GM21737 (cell line): ENCODE measurements around the gene RSAD1.

ENCODE experiments used
- ATAC-seq: cut with Tn5 transposase; IDR thresholded peaks from one replicate; pipeline ENCODE4 v1.9.1; 2021; ENCODE audit warnings: mild to moderate bottlenecking, moderate library complexity; ENCODE audit not compliant: unreplicated experiment

RSAD1 gene

DNA sequence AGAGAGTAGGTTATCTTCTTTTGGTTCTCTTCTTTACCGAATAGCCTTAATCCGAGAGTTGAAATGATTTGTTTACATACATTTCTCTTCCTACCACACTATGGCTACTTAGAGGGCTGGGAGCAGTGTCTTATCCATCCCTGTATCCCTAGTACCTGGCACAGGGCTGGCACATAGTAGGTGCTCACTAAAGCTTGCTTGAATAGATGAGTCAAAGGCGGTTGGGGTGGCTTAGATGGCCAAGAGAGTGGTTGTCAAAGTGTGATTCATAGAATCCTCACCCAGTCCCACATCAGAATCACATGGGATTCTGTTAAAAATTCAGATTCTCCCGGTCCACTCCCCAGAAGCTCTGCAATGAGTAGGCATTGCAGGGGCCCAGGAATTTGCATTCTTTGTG is 21.0 kb upstream of the RSAD1 start:
- ATAC-seq, result no peak

GRCh38 chr17:50458270-50458669 is 20.4 kb upstream of the RSAD1 start:
- no peak for ATAC-seq

GRCh38 chr17:50458701-50459676 is 19.7 kb upstream of the RSAD1 start:
- ATAC-seq, result no peak

DNA sequence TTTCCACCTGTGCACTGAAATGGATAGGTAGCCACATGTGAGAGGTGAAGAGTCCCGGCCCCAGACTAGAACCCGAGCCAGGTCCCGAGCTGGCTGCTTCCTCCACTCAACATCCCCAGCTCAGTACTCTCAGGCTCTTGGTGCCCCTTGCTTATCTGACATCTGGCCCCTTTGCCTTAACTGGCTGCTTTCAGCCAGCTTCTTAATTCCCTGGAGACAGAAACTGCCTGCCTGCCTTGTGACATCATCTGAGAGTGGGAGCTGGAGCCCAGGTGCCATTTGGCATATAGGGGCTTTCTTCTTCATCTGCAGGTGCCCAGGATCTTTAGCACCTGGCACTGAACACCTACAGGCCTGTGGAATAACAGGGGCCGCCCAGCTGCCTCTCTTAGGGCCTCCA is 18.9 kb upstream of the RSAD1 start:
- ATAC-seq, result no peak

GRCh38 chr17:50460831-50461526 is 17.7 kb upstream of the RSAD1 start:
- no peak for ATAC-seq

DNA sequence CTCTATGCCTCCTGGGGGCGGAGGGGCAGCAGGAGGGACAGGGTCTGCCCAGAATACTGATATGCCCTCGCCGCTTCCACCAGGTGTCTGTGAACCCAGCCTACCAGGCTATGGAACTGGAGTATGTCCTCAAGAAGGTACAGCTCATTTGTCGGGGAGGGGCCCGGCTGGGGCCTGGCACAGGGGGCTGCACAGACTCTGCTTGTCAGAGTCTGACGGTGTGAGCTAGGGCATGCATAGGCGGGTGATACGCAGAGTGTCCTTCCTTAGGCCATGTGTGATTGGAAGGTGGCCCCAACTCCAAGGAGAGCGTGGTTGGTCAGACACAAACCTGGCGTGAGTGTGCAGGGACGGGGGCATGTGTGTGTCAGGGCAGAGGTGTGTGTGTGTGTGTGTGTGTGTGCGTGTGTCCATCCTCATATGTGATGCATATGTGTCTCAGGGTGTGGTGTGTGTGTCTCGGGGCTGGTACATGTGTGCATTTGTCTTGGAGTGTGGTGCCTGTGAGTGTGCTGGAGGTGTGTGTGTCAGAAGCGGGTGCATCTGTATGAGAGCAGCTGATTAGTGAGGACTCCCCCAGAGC is 17.0 kb upstream of the RSAD1 start:
- ATAC-seq, result no peak

DNA sequence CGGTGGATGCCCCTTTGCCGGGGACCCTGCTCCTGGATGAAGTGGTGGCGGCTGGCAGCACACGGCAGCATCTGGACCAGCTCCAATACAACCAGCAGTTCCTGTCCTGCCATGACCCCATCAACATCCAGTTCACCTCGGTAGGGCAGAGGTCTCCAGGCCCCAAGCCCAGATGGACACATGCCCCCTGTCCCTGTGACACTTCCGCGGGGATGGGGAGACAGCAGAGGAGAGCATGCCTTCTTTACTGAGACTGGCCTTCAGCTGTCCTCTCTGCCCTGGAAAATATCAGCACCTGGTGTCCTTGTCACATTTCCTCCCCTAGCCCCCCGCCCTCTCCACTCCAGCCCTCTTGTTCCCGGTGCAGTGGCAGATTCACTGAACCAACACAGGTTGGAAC is 16.2 kb upstream of the RSAD1 start:
- no peak for ATAC-seq

GRCh38 chr17:50464121-50464520 is 14.5 kb upstream of the RSAD1 start:
- no peak for ATAC-seq

DNA sequence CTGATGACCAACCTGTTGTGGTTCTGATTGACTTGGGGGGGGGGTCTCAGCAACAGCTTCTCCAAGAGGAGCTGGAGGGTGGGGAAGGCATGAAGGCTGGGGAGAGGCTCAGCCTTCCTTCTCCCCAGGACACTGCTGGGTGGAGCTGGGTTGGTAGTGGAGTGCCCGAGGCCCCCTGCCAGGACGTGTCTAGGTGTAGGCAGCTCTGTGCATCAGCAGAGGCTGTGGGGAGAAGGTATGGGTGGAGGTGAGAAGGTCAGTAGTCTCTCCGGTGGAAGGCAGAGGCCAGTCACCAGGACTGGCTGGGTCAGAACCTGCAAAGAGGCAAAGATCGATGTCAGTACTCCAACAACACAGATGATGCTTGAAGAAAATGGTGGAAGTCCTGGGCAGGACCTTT is 13.9 kb upstream of the RSAD1 start:
- no peak for ATAC-seq

GRCh38 chr17:50465171-50465570 is 13.5 kb upstream of the RSAD1 start:
- no peak for ATAC-seq

- no peak for ATAC-seq
Measured at GRCh38 chr17:50465635-50466034, 13.0 kb upstream of the RSAD1 start.

- ATAC-seq, result no peak
Measured at GRCh38 chr17:50466371-50467113, 12.1 kb upstream of the RSAD1 start.

DNA sequence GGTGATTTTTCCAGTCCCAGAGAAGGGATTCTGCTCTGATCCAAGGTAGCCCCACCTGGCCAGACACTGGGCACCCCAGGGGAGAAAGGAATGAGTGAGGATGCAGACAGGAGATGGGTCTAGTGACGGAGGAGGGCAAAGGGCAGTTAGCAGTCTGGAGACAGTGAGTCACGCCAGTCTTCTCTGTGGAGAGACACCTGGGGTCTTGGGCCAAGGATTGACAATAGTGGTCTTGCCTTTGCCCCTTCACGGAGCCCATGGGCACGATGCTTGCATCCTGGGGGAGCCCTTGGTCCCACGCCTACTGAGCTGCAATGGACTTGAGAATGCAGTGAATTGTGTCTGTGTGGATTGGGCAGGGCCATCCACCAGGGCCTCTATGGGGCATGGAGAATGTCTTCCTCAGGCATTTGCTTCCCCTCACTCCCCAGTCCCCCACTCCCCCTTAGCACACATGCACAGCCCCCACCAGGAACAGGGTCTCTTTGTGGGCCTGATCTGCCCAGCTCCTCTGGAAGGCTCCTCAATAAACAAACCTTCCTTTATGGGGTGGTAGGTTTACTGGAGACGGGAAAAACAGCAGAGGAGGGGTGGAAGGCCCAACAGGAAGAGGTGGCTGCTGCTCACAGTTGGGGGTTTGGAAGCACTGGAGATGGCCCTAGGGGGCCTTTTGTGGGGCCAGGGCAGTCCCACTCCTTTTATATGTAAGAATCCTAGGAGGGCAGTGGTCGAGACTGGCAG is 11.4 kb upstream of the RSAD1 start:
- ATAC-seq, result no peak

DNA sequence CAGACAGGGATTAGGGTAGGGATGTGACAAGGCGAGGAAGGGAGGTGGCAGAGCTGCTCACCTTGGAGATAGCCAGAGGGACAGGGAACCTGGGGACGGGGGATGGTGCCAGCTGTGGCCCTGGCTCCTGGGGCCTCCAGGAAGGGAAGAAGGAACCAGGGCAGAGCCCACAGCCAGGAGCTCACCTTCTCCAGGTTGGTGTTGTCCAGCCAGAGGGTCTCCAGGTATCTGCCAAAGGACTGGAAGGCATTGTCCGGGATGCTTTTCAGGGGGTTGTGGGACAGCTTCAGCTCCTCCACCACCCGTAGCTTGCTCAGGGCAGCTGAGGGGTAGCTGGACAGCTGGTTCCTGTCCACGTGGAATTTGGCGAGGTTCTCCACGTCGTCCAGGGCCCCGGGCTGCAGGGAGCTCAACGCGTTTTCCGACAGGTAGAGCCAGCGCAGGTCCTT is 10.8 kb upstream of the RSAD1 start:
- ATAC-seq, result no peak

DNA sequence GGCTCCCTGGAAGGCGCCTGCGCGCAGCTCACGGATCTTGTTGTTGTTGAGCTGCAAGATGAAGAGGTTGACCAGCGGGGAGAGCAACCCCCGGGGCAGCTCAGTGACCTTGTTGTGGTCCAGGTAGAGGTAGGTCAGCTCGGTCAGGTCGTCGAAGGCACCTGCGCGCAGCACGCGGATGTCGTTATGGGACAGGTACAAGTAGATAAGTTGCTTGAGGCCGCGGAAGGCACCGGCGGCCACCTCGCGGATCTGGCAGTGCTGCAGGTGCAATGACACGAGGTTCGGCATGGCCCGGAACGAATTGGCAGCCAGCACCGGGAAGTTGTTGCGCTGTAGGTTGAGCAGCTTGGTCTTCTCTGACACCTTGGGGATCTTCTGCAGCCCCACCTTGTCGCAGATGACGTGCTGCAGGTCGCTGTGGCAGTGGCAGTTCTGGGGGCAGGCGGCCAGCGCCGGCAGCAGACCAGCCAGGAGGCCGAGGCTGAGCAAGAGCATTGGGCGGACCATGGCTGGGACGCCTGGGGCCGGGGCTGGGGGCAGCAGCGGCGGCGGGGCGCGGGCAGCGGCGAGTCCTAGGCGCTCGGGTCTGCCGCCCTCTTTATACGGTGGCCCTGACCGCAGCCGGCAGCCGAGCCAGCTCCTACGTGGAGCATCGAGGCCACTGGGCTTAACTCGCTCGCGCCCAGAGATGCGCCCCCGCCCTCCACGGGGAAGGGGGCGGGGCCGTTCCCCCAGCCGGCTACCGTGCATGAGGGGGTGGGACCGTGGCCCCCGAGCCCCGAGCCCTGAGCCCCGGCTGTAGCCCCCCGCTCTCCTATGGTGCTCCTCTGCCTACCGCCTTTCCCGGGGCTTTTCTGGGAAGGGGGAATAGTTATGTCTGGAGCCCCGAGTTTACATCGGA is 10.1 kb upstream of the RSAD1 start, which contains the start of gene CHAD:
Gene CHAD, minus strand, starts transcription at position 577 of the 904 bp plus-strand sequence. Its CDS starts 67 bp downstream, at position 510.
- ATAC-seq, result no peak

DNA sequence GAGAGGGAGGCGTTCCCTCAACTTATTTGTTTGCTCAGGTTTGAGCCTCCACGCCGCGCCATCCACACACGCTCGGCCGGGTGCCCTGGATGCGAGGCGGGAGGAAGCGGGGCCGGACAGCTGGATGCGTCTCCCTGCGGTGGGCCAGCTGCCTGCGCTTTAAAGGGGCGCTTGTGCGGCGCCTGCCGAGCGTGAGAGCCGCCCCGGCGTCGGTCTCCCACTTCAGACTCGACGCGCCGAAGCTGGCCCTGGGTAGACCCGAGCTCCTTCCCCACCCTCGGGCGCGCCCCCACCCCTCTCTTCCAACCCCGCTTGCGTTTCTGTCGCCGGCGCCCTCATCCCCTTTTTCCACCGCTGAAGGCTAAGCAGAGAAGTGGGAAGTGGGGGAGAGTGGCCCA is 9.5 kb upstream of the RSAD1 start:
- no peak for ATAC-seq

- no peak for ATAC-seq
Measured at GRCh38 chr17:50469671-50470305, 8.9 kb upstream of the RSAD1 start.

DNA sequence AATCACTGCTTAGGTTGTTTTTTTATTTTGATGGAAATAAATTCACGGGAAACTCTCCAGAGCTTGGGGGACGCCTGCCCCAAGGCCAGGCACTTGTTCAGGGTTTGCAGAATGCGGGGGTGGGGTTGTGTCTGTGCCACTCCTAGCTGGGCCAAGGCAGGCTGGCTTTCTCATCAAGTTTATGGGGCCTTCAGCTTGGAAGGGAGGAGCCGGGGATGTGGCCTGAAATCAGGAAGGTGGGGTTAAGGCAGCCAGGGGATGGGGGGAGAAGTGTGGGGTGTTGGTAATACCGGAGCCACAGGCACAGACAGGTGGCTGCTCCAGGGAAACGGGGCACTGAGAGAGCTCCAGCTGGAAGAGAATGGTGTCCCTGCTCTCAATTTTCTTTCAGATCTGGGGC is 8.2 kb upstream of the RSAD1 start:
- ATAC-seq, result no peak
